Uterus (tissue), 4 donors: ENCODE data around the gene DLGAP1. TPM values are rescaled to one million over a fixed set of nuclear protein-coding genes. Genes with fewer than 3 reads are reported as not detected.
A peak's percentile ranks its signal among the peaks of the same experiment; 100 is the strongest.

Experiments used
- DNase-seq, 2 donors: peaks; one replicate each; pipeline ENCODE4 v3.0.0-alpha.2; 2019 to 2020
- H3K27ac ChIP-seq, 2 donors: fragments of 200-600 bp; sonication (generic); 1 replicate in 1 of 2; 2 replicates in 1 of 2; pipeline ENCODE4 v1.5.1; 2016 to 2018
- H3K27me3 ChIP-seq, 2 donors: fragments of 200-600 bp; sonication (generic); one replicate each; pipeline ENCODE4 v1.5.1; 2018 to 2019; ENCODE audit warnings: control low read depth in 1 of 2
- H3K36me3 ChIP-seq, 2 donors: fragments of 200-600 bp; sonication (generic); one replicate each; pipeline ENCODE4 v1.5.1; 2019; ENCODE audit warnings: control low read depth in 1 of 2
- H3K4me1 ChIP-seq, 2 donors: fragments of 200-600 bp; sonication (generic); one replicate each; pipeline ENCODE4 v1.5.1; 2018 to 2019; ENCODE audit warnings: control low read depth in 1 of 2
- H3K4me3 ChIP-seq, 2 donors: fragments of 200-600 bp; sonication (generic); 1 replicate in 1 of 2; 2 replicates in 1 of 2; pipeline ENCODE4 v1.5.1; 2018 to 2019; ENCODE audit warnings: mild to moderate bottlenecking in 1 of 2
- H3K9me3 ChIP-seq, 2 donors: fragments of 200-600 bp; sonication (generic); one replicate each; pipeline ENCODE4 v1.5.1; 2019; ENCODE audit warnings: control low read depth in 1 of 2
- CTCF ChIP-seq, 4 experiments: fragments of 200-600 bp in 2 of 4; fragments of 450-650 bp in 2 of 4; sonication (generic) in 2 of 4; IDR thresholded peaks; one replicate each; pipeline ENCODE4 v1.5.1; 2016 to 2019; ENCODE audit warnings: antibody characterized with exemption in 4 of 4, mild to moderate bottlenecking in 2 of 4, moderate library complexity in 1 of 4
- POLR2A ChIP-seq, 2 donors: fragments of 450-650 bp; IDR thresholded peaks; one replicate each; pipeline ENCODE4 v1.6.1; 2016; ENCODE audit warnings: antibody characterized with exemption in 2 of 2, mild to moderate bottlenecking in 1 of 2, moderate library complexity in 1 of 2
- intact Hi-C: fragments of 100-400 bp; cut with DNase I; formaldehyde crosslinking; loops from one replicate; pipeline ENCODE4 v1.15.1; 2023; ENCODE audit warnings: low total_unique reads
- total RNA-seq, 4 donors: library from RNA; depleted of rRNA in 3 of 4; stranded (reverse); fragments of >200 nt in 3 of 4; gene quantifications; one replicate each; pipeline versions ENCODE4 v1.1.0 to v1.2.4, GENCODE V29; 2014 to 2023
- donor health status: DM: yes; HTN: yes; CAD: no.

The DLGAP1 gene
- total RNA-seq, 4 donors from 2014 or later, result 1.0 to 9.6 (median 3.3) TPM

DNA sequence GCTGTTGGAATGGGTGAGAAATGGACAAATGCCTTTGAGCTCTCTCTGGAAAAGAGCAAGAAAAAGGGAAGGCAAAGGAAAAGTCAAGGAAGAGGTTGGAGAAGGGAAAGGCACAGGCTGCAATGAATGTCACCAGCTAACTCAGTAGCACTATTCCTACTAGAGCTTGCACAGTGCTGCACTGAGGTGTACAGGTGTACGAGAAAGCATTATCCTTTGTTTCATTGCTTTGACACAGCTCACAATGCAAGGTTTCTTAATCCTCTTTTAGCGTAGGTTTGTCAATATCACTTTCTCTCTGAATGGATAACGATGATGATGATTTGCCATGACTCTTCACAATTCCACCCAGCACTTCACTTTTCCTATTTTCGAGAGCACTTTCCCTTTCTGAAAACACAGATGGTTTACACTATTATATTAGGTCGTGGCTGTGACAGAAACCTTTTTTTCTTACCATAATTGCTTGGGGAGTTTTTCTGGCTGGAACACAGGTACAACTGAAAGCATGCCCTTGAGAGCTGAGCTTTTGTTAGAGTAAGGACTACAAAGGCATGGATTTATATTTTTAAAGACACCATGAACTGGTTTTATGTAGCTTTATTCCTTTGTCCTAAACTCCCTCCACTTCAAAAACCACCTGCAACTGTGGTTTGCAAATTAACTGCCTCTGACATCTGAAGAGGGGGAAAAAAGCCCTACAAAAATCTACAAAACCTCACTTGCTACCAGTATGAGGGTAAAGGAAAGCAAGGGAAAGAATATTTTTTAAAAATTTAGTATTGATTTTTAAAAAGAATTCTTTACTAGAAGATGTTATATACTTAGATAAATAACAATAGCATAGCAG, 739.7 kb downstream of the DLGAP1 start:
- TF ChIP-seq POLR2A (IDR thresholded peaks at IDR 0.05), result no peak
- TF ChIP-seq CTCF (IDR thresholded peaks at IDR 0.05), result no peak
- intact Hi-C loops, result no loop called here
- H3K27ac ChIP-seq, result no peak overlapping the region

GRCh38 chr18:3713708-3714107, 741.4 kb downstream of the DLGAP1 start:
- Histone ChIP-seq H3K9me3 (no peaks in the 10 kb centered on the region), H3K4me1 (no peaks in the 10 kb centered on the region), H3K27ac (no peak overlapping the region), H3K27me3 (no peaks in the 10 kb centered on the region), H3K36me3 (no peaks in the 10 kb centered on the region), H3K4me3 (no peak overlapping the region)
- DNase-seq, result no peak
- intact Hi-C loops, result no loop called here
- TF ChIP-seq CTCF (IDR thresholded peaks at IDR 0.05), result no peak
- no peak for TF ChIP-seq POLR2A (IDR thresholded peaks at IDR 0.05)

More for the DNA sequence above, 739.7 kb downstream of the DLGAP1 start:
- Histone ChIP-seq H3K4me1 (no peaks in the 10 kb centered on the region), H3K36me3 (no peaks in the 10 kb centered on the region), H3K9me3 (no peaks in the 10 kb centered on the region), H3K27me3 (no peaks in the 10 kb centered on the region), H3K4me3 (no peak overlapping the region)
- DNase-seq, result no peak

- intact Hi-C loops, result no loop called here
- H3K9me3 ChIP-seq, result no peaks in the 10 kb centered on the region
- no peaks in the 10 kb centered on the region for H3K4me1 ChIP-seq
- no peaks in the 10 kb centered on the region for H3K27me3 ChIP-seq
- no peak overlapping the region for H3K4me3 ChIP-seq
- TF ChIP-seq CTCF (IDR thresholded peaks at IDR 0.05), result no peak
- no peak for TF ChIP-seq POLR2A (IDR thresholded peaks at IDR 0.05)
- DNase-seq, result no peak
- H3K36me3 ChIP-seq, result no peaks in the 10 kb centered on the region
- no peak overlapping the region for H3K27ac ChIP-seq
These were observed 741.9 kb downstream of the DLGAP1 start for GRCh38 chr18:3713166-3713565.

GRCh38 chr18:3712491-3712890, 742.6 kb downstream of the DLGAP1 start:
- H3K9me3 ChIP-seq, result no peaks in the 10 kb centered on the region
- no peak for TF ChIP-seq CTCF (IDR thresholded peaks at IDR 0.05)
- H3K4me1 ChIP-seq, result no peaks in the 10 kb centered on the region
- no peak for DNase-seq
- H3K27ac ChIP-seq, result no peak overlapping the region
- no peak overlapping the region for H3K4me3 ChIP-seq
- no peaks in the 10 kb centered on the region for H3K36me3 ChIP-seq
- no peaks in the 10 kb centered on the region for H3K27me3 ChIP-seq
- intact Hi-C loops, result no loop called here

GRCh38 chr18:3710712-3711301, 744.3 kb downstream of the DLGAP1 start:
- no peaks in the 10 kb centered on the region for H3K9me3 ChIP-seq
- H3K27me3 ChIP-seq, result no peaks in the 10 kb centered on the region
- TF ChIP-seq CTCF (IDR thresholded peaks at IDR 0.05) (no peak), POLR2A (IDR thresholded peaks at IDR 0.05) (no peak)
- H3K4me1 ChIP-seq, result no peaks in the 10 kb centered on the region
- intact Hi-C loops, result no loop called here
- H3K27ac ChIP-seq, result no peak overlapping the region
- peak in 1 of 2 donors; percentile 29 for DNase-seq
- H3K4me3 ChIP-seq, result no peak overlapping the region
- H3K36me3 ChIP-seq, result no peaks in the 10 kb centered on the region
